Astrocyte (in vitro differentiated cells and primary cell): ENCODE results near the gene HTRA1.

ENCODE experiments used
- CTCF ChIP-seq: IDR thresholded peaks from 2 replicates; pipeline ENCODE4 v1.5.1; 2011; ENCODE audit warnings: low read depth, mild to moderate bottlenecking, inconsistent platforms, low read length, moderate library complexity; ENCODE audit not compliant: insufficient read depth
- EZH2 ChIP-seq: IDR thresholded peaks from 2 replicates; pipeline ENCODE4 v1.6.1; 2012; ENCODE audit warnings: mild to moderate bottlenecking, low read length, inconsistent platforms; ENCODE audit not compliant: insufficient read depth

GRCh38 chr10:122532601-122533296 lies 71.4 kb downstream of the HTRA1 start:
- TF ChIP-seq CTCF (no peak), EZH2 (no peak)
